ENCODE results near the gene PTPRE. TPM values are rescaled to one million over a fixed set of nuclear protein-coding genes. Genes with fewer than 3 reads are reported as not detected.

PTPRE gene
- total RNA-seq, 1 donor from 2014 or later: 35.7 TPM

- intact Hi-C loops (cut with micrococcal nuclease): loop anchor here (1.0 kb wide), 1 partner anchor 29 kb away; no protein-coding TSS in a partner anchor
Measured at GRCh38 chr10:128018236-128018635, 111.3 kb downstream of the PTPRE start.

GRCh38 chr10:128018691-128019090, 111.8 kb downstream of the PTPRE start:
- intact Hi-C loops (cut with micrococcal nuclease): loop anchor here (1.0 kb wide), 1 partner anchor 29 kb away; no protein-coding TSS in a partner anchor

GRCh38 chr10:128022261-128023196, 115.6 kb downstream of the PTPRE start:
- intact Hi-C loops (cut with micrococcal nuclease): no loop called here

- intact Hi-C loops (cut with micrococcal nuclease): no loop called here
Measured at GRCh38 chr10:128024426-128024825, 117.5 kb downstream of the PTPRE start.

GRCh38 chr10:128025437-128025836, 118.5 kb downstream of the PTPRE start:
- intact Hi-C loops (cut with micrococcal nuclease): no loop called here

GRCh38 chr10:128025951-128026350, 119.0 kb downstream of the PTPRE start:
- intact Hi-C loops (cut with micrococcal nuclease): no loop called here

GRCh38 chr10:128026615-128027300, 119.9 kb downstream of the PTPRE start:
- intact Hi-C loops (cut with micrococcal nuclease): no loop called here

GRCh38 chr10:128027306-128027705, 120.4 kb downstream of the PTPRE start:
- intact Hi-C loops (cut with micrococcal nuclease): no loop called here

GRCh38 chr10:128027822-128028507, 121.1 kb downstream of the PTPRE start:
- intact Hi-C loops (cut with micrococcal nuclease): no loop called here

- intact Hi-C loops (cut with micrococcal nuclease): no loop called here
Measured at GRCh38 chr10:128028508-128029289, 121.8 kb downstream of the PTPRE start.

- intact Hi-C loops (cut with micrococcal nuclease): no loop called here
Measured at GRCh38 chr10:128029290-128029651, 122.4 kb downstream of the PTPRE start.

GRCh38 chr10:128029731-128030369, 122.9 kb downstream of the PTPRE start:
- intact Hi-C loops (cut with micrococcal nuclease): no loop called here

- intact Hi-C loops (cut with micrococcal nuclease): no loop called here
Measured at GRCh38 chr10:128030498-128031072, 123.7 kb downstream of the PTPRE start.

GRCh38 chr10:128031216-128031615, 124.3 kb downstream of the PTPRE start:
- intact Hi-C loops (cut with micrococcal nuclease): no loop called here

GRCh38 chr10:128032466-128032865, 125.6 kb downstream of the PTPRE start:
- intact Hi-C loops (cut with micrococcal nuclease): no loop called here

- intact Hi-C loops (cut with micrococcal nuclease): loop anchor here (1.0 kb wide), 4 partner anchors 13 to 115 kb away; no protein-coding TSS in a partner anchor
Measured at GRCh38 chr10:128035557-128035973, 128.7 kb downstream of the PTPRE start.

- intact Hi-C loops (cut with micrococcal nuclease): no loop called here
Measured at GRCh38 chr10:128036011-128036615, 129.2 kb downstream of the PTPRE start.

GRCh38 chr10:128036746-128037543, 130.0 kb downstream of the PTPRE start:
- intact Hi-C loops (cut with micrococcal nuclease): no loop called here

GRCh38 chr10:128040096-128040495, 133.2 kb downstream of the PTPRE start:
- intact Hi-C loops (cut with micrococcal nuclease): no loop called here

Measured in T-helper 1 cell treated with Interleukin-12 subunit alpha and Interleukin-12 subunit beta and Interleukin-4 antibody, amounts not matched to agents 30 ng/mL and 1 ng/mL, for 36 hours (primary cell).